HepG2 (cell line): ENCODE measurements around the gene DNAH8. TPM values are rescaled to one million over a fixed set of nuclear protein-coding genes. Genes with fewer than 3 reads are reported as not detected.

ENCODE experiments used
- ATAC-seq: fragments of 200-7000 bp; cut with Tn5 transposase; 3 replicates; pipeline ENCODE4 v1.9.1; 2020; ENCODE audit warnings: mild to moderate bottlenecking, moderate library complexity
- BruUV-seq: library from RNA; stranded (reverse); fragments of 400-500 nt; replicated peaks from 2 replicates; lab custom pipeline; 2021; lab: Mats Ljungman, UMichigan
- CTCF ChIA-PET: fragments of 300-600 bp; formaldehyde crosslinking; extraction: SDS; loops from one replicate; lab custom pipeline; 2021; ENCODE audit warnings: low total read pairs, inconsistent platforms, low intra/inter-chr PET ratio; lab: Yijun Ruan, JAX
- POLR2A ChIA-PET: fragments of 350-600 bp; sonication (Branson Sonifier 250); formaldehyde crosslinking; loops from one replicate; lab custom pipeline; 2020; ENCODE audit warnings: antibody characterized with exemption, inconsistent platforms; lab: Yijun Ruan, JAX
- DNase-seq: peaks from one replicate; pipeline ENCODE4 v3.0.0-alpha.2; 2015; ENCODE audit warnings: low spot score
- FAIRE-seq: peaks from 3 replicates; lab custom pipeline; 2011; peaks lifted over from hg19 to GRCh38; lab: Jason Lieb, UNC
- H2AFZ ChIP-seq: one replicate; pipeline ENCODE4 v1.6.1; 2011; ENCODE audit warnings: low read length, inconsistent platforms
- H3K27ac ChIP-seq: fragments of 300-600 bp; 3 replicates; pipeline ENCODE4 v1.8.0; 2011; ENCODE audit warnings: mixed run types, mild to moderate bottlenecking, mixed read lengths, low read length, inconsistent platforms; ENCODE audit not compliant: insufficient read depth; ENCODE audit errors: extremely low read length
- H3K27me3 ChIP-seq, 2 experiments: fragments of 200-600 bp in 1 of 2; 2 replicates in 1 of 2; 3 replicates in 1 of 2; pipeline versions ENCODE4 v1.6.0 to v1.8.0; 2011; ENCODE audit warnings: low read length in 2 of 2, mild to moderate bottlenecking in 2 of 2, moderate library complexity in 2 of 2, inconsistent platforms in 1 of 2; ENCODE audit not compliant: insufficient read depth in 2 of 2, control insufficient read depth in 1 of 2
- H3K36me3 ChIP-seq, 2 experiments: fragments of 200-600 bp in 1 of 2; replicated peaks in 1 of 2; 2 replicates in 1 of 2; 3 replicates in 1 of 2; pipeline versions ENCODE4 v1.5.1 to v1.8.0; 2011; ENCODE audit warnings: low read length in 2 of 2, inconsistent platforms in 1 of 2; ENCODE audit not compliant: insufficient read depth in 2 of 2, control insufficient read depth in 1 of 2
- H3K4me1 ChIP-seq: 2 replicates; pipeline ENCODE4 v1.5.1; 2012; ENCODE audit warnings: low read length, inconsistent platforms; ENCODE audit not compliant: insufficient read depth
- H3K4me2 ChIP-seq: 2 replicates; pipeline ENCODE4 v1.6.0; 2011; ENCODE audit warnings: low read depth, low read length, inconsistent platforms
- H3K4me3 ChIP-seq, 3 experiments: fragments of 200-600 bp in 1 of 3; sonication (generic), shearing (Covaris generic) in 1 of 3; replicated peaks in 1 of 3; 2 replicates each; pipeline ENCODE4 v1.5.1; 2011 to 2016; ENCODE audit warnings: low read length in 3 of 3, inconsistent platforms in 2 of 3, low read depth in 2 of 3, mild to moderate bottlenecking in 2 of 3, control low read depth in 1 of 3, mixed read lengths in 1 of 3; ENCODE audit not compliant: insufficient read depth in 1 of 3
- H3K79me2 ChIP-seq: one replicate; pipeline ENCODE4 v1.6.1; 2011; ENCODE audit warnings: low read length, inconsistent platforms; ENCODE audit not compliant: insufficient read depth
- H3K9ac ChIP-seq: 2 replicates; pipeline ENCODE4 v1.6.0; 2011; ENCODE audit warnings: mild to moderate bottlenecking, low read depth, low read length, inconsistent platforms; ENCODE audit not compliant: insufficient read depth
- H3K9me3 ChIP-seq: 2 replicates; pipeline ENCODE4 v1.5.1; 2012; ENCODE audit warnings: mild to moderate bottlenecking, low read length
- H4K20me1 ChIP-seq: 2 replicates; pipeline ENCODE4 v1.6.0; 2011; ENCODE audit warnings: inconsistent platforms, mild to moderate bottlenecking, low read length, moderate library complexity; ENCODE audit not compliant: insufficient read depth
- ELF1 ChIP-seq: sonication (generic); formaldehyde crosslinking; IDR thresholded peaks from 2 replicates; pipeline ENCODE4 v1.4.0; 2020; ENCODE audit warnings: missing genetic modification reagents
- MLXIP ChIP-seq: sonication (generic); formaldehyde crosslinking; IDR thresholded peaks from 2 replicates; pipeline ENCODE4 v1.9.0; 2021; ENCODE audit warnings: missing genetic modification reagents, borderline replicate concordance
- PRMT3 ChIP-seq: sonication (generic); formaldehyde crosslinking; IDR thresholded peaks from 2 replicates; pipeline ENCODE4 v1.8.1; 2022; ENCODE audit warnings: low read depth, mild to moderate bottlenecking, moderate library complexity, missing genetic modification reagents, borderline replicate concordance
- TEAD2 ChIP-seq: sonication (generic); formaldehyde crosslinking; IDR thresholded peaks from 2 replicates; pipeline ENCODE4 v1.9.0; 2021; ENCODE audit warnings: missing genetic modification reagents
- ZNF275 ChIP-seq: sonication (generic); formaldehyde crosslinking; IDR thresholded peaks from 2 replicates; pipeline ENCODE4 v1.8.0; 2022; ENCODE audit warnings: missing genetic modification reagents, mild to moderate bottlenecking, inconsistent platforms, borderline replicate concordance
- ZNF614 ChIP-seq: IDR thresholded peaks from 2 replicates; pipeline ENCODE4 v1.6.1; 2018; ENCODE audit warnings: missing biosample characterization, missing genetic modification reagents, inconsistent platforms, borderline replicate concordance
- ZNF839 ChIP-seq: sonication (generic); formaldehyde crosslinking; IDR thresholded peaks from 2 replicates; pipeline ENCODE4 v1.4.0; 2020; ENCODE audit warnings: missing genetic modification reagents, mild to moderate bottlenecking, borderline replicate concordance
- WGBS: methylation state at CpG from one replicate; pipeline ENCODE4 v1.1.6; 2017; ENCODE audit warnings: low lambda C conversion rate; 5-methylcytosine and 5-hydroxymethylcytosine counted together
- in situ Hi-C: cut with HindIII; loops from 2 replicates; pipeline ENCODE4 v1.10.0; 2017; ENCODE audit warnings: low pct_unique_long_range_greater_than_20kb; ENCODE audit not compliant: extremely low pct_ligation_motif_present
- intact Hi-C: fragments of 100-400 bp; cut with micrococcal nuclease; formaldehyde crosslinking; loops from one replicate; pipeline ENCODE4 v1.10.0; 2022; ENCODE audit not compliant: unreplicated experiment
- polyA plus RNA-seq, 8 experiments: library from polyadenylated mRNA; depleted of rRNA in 3 of 8; stranded (reverse) in 7 of 8; unstranded in 1 of 8; fragments of >200 nt; fragmentation: Illumina TruSeq in 4 of 8; extraction: Trizol in 4 of 8; gene quantifications; 2 replicates each; pipeline versions ENCODE4 v1.2.1 to v1.2.3, GENCODE V29; 2011 to 2016; ENCODE audit warnings: low read depth in 4 of 8, missing spikeins in 1 of 8, mixed read lengths in 1 of 8; ENCODE audit not compliant: insufficient read depth in 1 of 8
- total RNA-seq, 5 experiments: library from RNA; depleted of rRNA; stranded (reverse); fragments of >200 nt; fragmentation: Illumina TruSeq; extraction: Trizol; gene quantifications; 2 replicates each; pipeline ENCODE4 v1.2.3, GENCODE V29; 2016; ENCODE audit warnings: low read depth in 1 of 5

Gene DNAH8
- total and polyA plus RNA-seq, 2 of the 13 experiments (the other 11 are each of a cell fraction or from before 2014, with no cell fraction given): not detected

- in situ Hi-C loops: no loop called here
- WGBS: 26% methylated on average over 11 of the region's 11 CpGs
- CTCF ChIA-PET: no interaction called here
- intact Hi-C loops: no loop called here
- POLR2A ChIA-PET: no interaction called here
- H3K4me2 ChIP-seq: no peak overlapping the region
- peaks cover 0 to 1% of the 10 kb centered on the region in 2 experiments; a peak in 2 of 5 replicates for H3K27me3 ChIP-seq
- H4K20me1 ChIP-seq: no peaks in the 10 kb centered on the region
- no peaks in the 10 kb centered on the region for H3K79me2 ChIP-seq
- H3K4me1 ChIP-seq: no peaks in the 10 kb centered on the region
- no peak overlapping the region for H2AFZ ChIP-seq
- ATAC-seq (no peak), DNase-seq (no peak), FAIRE-seq (no peak)
- H3K27ac ChIP-seq: no peak overlapping the region
- no peaks in the 10 kb centered on the region for H3K36me3 ChIP-seq
- no peak overlapping the region for H3K4me3 ChIP-seq
- no TSS peak for BruUV-seq
- H3K9ac ChIP-seq: no peak overlapping the region
- no peaks in the 10 kb centered on the region for H3K9me3 ChIP-seq
- TF ChIP-seq ZNF275 (CRISPR knock-in tag): no peak
- no peak for TF ChIP-seq ELF1
- TF ChIP-seq PRMT3 (CRISPR knock-in tag): no peak
- no peak for TF ChIP-seq ZNF614
- no peak for TF ChIP-seq TEAD2 (CRISPR knock-in tag)
- TF ChIP-seq ZNF839 (CRISPR knock-in tag): no peak
- TF ChIP-seq MLXIP (CRISPR knock-in tag): no peak
Observed at GRCh38 chr6:38783443-38784228, 68.5 kb downstream of the DNAH8 start.
